HG03565 (cell line): ENCODE results near the gene TMEM151A.

ENCODE experiments used
- ATAC-seq: cut with Tn5 transposase; IDR thresholded peaks from one replicate; pipeline ENCODE4 v1.9.1; 2021; ENCODE audit warnings: mild to moderate bottlenecking, moderate library complexity; ENCODE audit not compliant: unreplicated experiment

TMEM151A gene

DNA sequence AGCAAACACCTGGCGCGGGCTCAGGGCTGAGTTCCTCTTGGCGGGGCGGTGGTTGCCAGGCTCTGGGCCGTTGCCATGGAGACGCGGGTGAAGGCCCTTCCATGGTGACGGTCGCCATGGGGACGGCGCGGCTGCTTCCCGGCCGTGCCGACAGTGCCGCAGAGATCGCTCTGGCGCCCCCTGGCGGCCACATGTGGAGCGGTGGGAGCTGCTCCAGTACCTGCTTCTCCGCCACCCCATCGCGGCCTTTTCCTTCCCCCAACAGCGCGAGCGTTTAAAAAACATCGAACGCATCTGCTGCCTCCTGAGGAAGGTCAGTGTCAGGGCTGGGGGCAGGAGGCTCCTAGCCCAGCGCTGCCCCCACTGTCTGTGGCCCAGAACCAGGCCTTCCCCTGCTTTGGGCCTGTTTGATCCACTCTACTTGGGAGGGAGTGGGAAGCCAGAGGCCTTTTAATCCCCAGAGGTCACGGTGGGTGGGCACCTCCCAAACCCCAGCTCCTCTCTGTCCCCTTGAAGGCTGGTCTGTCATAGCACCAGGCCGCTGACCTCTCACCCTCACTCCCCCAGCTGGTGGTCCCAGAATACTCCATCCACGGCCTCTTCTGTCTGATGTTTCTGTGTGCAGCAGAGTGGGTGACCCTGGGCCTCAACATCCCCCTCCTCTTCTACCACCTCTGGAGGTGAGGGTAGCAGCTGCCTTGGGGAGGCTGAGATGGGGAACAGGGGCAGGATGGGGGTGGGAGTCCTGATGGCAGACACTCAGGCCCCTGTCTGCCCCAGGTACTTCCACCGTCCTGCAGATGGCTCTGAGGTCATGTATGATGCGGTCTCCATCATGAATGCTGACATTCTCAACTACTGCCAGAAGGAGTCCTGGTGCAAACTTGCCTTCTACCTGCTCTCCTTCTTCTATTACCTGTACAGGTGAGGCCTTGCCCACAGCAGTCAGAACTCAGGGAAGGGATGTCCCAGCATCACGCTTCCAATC is 8.9 kb upstream of the TMEM151A start:
- peak; percentile 67 for ATAC-seq

DNA sequence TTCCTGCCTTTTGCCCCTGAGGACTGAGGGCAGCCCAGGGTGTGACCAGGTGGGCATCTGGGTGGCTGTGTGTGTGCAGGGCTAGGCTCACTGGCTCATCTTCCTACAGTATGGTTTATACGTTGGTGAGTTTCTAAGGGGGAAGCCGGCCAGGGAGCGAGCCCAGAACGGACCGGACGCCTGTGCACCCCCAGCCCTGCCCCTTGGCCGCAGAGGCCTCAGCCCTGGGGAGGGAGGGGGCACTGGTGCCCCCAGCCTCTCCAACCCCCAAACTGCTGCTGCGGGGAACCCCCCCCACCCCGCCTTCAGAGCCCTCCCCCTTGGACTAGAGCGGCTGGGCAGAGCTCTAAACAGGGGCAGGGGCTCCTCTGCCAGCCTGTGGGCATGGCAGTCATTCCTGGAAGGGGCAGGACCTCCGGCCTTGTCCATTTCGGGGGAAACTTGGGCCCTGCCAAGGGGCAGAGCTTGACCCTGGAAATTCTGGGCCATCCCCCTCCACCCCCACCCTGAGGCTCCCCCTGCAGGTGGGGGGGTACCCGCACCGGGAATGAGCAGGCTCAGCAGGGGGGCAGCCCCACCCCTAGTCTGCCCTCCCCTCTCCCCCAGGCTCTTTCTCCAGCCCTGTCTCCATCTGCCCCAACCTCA is 8.1 kb upstream of the TMEM151A start:
- ATAC-seq: no peak

DNA sequence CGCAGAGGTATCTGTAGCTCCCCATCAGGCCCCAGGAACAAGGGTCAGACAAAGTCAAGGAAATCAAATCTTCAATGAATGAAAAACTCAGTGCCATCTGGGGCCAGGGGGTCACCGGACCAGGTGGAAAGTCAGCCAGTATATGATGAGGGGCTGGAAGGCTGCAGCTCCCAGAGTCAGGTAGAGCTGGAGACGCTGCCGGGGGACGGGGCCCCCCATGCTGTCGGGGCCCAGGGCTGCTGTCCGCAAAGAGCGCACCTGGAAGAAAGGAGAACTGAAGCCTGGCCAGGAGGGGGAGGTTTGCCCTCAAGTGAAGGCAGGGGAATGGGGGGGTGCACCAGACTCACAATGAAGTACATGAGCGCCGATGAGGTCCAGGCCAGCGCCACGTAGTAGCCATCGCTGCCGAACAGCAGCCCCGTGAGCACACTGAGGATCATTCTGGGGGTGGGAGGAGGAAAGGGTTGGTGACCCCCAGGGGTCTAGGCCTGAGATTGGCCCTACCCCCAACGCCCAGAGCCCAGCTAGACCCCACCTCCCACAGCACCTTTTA is 7.1 kb upstream of the TMEM151A start:
- ATAC-seq: no peak

DNA sequence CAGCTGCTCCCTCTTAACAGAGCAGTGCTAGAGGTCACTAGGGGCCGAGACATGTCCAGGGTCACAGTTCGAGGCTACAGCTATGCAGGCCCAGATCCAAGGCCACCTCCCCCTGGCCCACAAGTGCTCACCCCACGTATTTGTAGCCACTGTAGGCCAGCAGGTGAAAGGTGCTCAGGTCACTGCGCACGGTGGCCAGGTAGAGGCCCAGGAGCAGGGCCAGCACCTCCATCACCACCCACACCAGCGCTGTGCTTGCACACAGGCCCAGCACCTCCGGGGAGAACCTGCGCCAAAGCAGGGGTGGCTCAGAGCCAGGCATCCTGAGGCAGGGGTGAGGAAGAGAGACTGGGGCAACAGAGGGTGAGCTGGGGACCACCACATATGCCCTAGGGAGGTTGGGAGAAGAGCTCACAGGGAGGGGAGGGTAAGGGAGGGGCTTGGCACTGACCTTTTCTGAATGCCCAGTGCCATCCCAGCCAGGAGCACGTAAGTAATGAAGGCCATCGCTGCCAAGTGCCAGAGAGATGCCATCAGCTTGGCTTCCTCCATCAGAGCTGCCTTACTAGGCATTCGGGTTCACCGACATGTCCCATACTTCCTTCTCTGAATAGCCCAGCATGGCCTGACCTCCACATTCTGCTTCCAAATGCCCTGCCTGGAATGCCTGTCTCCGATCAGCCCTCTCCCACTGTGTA is 6.3 kb upstream of the TMEM151A start:
- ATAC-seq: no peak

DNA sequence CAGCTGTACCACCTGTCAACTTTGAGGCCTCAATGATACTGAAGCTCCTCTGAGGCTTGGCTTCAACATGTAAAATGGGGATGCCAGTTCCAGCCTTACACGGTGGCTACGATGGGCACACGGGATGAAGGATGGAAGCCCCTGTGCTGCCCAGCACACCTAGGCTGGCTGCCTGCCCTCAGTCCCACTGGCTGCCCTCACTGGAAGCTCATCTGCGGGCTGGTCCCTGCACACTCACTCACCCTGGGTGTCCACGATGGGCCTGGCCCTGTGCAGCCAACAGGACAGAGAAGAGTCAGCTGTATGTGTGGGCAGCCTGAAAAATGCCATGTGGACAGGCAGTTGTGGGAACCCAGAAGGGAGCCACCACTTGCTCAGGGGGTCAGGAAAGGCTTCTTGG is 5.0 kb upstream of the TMEM151A start:
- ATAC-seq: no peak

DNA sequence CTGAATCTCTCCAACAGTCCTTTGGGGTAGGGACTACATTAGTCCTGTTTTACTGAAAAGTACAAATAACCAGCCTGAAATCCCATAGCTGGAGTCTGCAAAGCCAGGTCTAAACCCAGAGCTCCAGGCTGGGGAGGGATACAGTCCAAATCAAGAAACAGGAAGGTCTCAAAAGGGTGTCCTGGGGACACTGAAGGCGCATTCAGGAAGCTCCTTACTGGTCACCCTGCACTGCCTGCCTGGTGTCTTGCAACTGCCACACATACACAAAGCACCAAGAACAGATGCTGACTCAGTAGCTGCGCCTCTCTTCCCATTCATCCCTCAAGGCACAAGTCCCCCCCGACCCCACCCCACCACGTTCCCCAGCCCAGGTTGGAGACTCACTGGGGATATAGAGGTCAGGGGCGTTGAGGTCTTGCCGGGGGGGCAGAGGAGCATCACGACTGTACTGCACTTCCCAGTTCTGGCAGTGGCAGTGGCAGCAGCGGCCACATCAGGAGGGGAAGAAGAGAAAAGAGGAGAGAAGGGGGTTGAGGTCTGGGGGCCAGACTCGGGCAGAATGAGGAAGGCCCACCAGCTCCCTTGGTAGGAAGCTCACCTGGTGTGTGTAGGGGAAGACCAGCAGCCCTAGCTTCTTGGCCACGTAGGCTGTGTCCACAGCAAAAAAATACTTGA is 4.3 kb upstream of the TMEM151A start:
- no peak for ATAC-seq

DNA sequence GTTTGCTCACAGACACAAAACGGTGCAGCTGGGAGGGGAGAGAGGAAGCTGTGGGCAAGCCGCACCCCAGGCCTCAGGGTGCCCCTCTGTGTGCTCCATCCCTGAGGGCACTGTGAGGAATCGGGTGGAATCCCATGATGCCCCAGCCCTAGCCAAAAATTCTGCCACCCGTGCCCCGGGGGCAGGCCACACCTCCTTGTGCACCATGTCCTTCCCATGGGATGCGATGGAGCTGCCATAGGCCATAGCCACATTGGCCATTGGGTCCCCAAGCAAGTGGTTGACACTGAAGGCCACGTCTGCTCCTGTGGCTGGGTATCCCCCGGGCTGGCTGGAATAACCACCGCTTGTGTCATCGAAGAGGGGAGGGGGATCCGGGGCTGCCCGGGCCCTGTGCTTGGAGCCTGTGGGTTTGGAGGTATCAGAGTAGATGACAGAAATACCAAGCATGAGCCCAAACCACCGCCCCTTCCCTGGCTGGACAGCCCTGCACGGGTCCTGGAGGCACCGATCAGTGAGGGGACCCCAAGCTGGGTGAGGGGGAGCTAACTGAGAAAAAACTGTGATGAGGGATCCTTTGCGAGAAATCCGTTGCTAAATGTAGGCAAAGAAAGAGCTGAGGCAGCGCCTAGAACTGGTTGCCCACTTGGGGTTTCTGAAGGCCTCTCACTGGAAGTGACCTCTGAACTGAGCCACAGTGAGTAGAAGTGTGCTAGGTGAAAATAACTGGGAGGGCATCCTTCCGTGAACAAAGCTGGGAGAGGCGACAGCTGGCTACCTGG is 3.6 kb upstream of the TMEM151A start:
- no peak for ATAC-seq

DNA sequence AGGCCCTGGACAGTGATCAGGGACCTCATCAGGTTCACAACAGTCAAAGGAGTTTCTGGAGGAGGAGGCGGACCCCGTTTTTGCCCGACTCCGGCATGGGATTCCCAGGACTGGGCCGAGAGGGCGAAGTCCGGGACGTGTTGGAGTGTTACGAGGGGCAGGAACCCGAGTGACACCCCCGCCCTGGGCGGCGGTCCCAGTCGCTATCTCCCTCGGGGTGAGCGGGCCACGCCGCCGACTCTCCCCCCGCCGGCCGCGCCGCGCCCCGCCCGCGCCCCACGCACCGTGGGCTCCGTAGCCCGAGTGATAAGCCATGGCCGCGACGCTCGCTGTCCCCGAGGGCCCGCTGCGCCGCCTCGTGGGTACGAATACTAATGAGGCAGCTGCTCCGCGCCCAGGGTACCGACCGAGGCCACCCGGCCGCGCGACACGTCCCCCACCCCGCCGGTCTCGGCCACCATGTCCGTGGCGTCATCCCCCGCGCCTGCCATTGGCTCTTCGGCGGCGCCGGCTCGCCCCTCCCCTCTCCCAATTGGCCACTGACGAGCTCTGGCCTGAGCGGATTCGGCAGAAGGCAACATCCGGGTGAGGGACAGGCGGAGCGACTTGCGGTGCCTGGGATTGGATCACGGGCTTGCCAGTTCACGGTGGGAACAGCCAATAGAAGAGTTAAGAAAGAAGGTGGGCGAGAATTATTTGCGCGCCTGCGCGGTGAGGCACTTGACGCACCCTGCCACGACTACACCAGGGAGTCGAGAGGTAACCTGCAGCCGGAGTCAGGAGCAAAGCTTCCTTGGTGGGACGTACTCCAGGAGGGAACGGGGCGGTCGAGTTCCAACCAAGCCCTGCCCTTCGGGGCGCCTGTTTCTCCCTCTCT is 2.8 kb upstream of the TMEM151A start, which contains the start of gene YIF1A:
Gene YIF1A, minus strand, starts transcription at position 473 of the 877 bp plus-strand sequence. Its CDS starts 158 bp downstream, at position 315.
- peak; percentile 78 for ATAC-seq

DNA sequence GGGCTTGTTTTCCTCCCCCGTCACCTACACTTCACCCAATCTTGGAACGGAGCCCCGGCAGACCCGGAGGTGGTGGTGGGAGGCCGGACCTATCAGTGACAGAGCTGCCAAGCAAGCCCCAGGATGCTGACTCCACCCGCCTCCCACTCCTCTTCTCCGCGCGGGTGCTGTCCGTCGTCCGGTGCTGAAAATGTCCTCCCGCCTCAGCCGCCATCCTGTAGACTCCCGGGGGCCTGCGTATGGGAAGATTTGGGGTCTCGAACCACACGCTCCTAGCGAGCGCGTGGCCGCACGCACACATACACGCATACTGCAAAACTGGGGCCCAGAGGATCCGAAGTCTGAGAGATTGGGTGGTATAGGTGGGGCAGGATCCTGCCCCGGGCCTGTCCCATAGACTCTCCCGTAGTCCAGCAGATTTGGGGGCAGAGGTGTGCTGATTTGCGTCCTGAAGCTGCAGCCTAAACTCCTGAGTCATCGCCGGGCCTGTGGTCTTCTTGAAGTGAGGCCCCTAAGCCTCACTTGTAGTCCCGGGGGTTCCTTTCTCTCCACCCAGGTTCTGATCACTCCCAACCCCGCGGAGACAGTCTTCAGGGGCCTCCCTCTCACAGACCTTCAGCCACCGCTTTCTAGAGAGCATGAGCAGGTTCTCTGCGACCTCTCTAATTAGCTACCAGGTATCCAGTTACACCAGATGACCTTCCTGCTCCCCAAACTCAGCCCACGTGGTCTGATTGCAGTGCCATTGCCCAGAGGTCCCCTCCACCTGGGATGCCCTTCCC is 2.0 kb upstream of the TMEM151A start:
- ATAC-seq: peak; percentile 19

DNA sequence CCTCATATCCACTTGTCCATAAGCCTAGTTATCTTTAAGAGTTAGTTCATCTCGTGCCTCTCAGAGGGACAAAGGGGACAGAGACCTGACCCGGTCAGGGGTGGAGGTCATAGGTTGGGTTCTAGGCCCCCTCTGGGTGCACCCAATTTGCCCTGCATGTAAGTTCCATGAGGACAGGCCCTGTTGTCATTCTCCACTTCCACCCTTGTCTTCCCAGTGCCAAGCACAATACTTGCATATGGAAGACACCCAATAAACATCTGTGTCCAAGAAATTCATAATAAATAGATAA is 1.4 kb upstream of the TMEM151A start:
- ATAC-seq: no peak

DNA sequence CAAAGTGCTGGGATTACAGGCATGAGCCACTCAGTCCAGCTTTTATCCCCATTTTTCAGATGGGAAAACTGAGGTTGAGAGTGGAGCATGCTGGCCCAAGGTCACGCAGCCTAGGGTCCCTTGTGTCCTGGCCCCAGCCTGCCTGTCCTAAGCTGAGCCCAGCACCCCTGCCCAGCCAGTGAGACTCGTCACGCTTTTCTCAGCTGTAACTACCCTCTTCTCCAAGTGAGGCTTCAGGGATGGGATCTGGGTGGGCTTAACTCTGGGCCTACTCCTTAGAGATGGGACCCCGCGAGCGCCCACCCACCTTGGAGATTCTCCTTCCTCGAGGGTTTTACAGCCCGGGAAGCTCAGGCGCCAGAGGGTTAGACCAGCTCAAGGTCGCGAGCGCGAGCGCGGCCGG is 390 bp upstream of the TMEM151A start:
- no peak for ATAC-seq

DNA sequence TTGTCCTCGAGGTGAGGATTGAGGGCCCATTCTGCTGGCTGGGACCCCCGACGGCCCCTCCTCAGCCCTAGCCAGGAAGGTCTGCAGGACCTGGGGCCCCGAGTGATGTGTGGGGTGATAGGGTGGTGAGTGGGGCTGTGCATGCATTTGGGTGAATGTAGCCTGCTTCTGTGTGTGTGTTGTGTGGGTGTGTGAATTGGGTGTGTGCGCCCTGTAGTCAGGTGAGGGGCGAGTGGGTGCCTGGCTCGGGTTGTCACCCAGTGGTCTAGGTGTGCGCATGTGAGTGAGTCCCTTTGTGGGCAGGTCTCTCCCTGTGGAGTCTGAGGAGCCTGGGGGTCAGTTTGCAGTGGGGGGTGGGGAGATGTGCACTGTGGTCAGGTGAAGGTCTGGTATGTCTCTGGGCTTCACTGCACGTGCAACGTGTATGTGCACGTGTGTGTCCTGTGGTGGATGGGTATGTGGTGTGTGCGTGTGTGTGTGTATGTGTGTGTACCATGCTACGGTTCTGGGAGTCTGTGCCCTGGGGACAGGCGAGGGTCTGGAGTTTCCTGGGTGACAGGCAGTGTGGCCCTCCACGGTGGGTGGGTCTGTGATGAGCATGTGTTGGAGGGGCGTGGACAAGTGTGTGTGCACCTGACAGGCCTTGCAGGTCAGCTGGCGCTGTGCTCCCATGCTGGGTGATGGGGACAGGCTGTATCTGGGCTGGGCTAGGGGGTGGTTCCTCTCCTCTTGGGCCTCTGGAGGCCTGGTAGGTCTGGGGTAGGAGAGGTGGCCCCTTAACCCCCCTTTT is 1.0 kb downstream of the TMEM151A start:
- no peak for ATAC-seq

DNA sequence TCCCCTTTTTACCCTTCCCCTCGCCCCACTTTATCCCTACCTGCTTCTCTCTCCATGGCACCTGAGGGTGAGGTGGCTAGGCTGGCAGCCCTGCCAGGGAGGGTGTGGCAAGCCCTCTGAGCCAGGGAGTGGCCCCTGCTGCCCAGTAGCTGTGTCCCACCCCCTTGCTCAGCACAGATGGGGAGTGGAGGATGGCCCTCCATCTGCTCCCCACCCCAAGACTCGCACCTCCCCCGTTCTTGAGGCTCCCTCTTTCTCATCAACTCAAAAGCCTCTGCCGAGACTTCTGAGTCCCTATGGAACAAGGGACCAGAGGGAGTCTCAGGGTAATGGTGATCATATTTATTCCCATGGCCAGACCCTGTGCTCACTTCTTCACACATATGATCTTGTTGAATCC is 1.7 kb downstream of the TMEM151A start:
- no peak for ATAC-seq

DNA sequence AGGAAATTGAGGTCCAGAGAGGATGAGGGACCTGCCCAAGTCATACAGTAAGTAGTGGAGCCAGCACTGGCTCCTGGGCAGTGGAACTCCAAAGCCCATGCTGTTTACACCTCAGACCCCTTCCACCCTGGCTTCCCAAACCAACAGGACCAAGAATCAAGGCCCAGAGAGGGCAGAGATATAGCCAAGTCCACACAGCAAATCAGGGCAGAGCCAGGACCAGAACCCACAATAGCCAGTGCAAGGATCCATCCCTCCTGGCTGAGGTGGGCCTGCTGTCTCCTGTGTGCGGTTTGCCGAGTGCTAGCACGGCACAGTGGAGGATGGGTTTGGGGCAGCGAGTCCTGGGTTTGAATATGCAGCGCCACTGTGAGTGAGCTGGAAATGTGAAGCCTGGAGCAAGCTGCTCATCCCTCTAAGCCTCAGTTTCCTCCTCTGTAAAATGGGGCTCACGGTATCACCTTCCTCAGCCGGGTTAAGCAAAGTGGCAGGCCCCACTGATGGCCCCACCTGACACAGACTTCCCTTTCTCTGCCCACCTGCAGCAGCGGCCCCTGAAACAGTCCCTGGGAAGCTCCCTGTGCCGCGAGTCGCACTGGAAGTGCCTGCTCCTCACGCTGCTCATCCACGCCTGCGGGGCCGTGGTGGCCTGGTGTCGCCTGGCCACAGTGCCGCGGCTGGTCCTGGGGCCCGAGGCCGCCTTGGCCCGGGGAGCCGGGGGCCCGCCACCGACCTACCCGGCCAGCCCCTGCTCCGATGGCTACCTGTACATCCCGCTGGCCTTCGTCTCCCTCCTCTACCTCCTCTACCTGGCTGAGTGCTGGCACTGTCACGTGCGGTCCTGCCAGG is 2.3 kb downstream of the TMEM151A start:
- ATAC-seq: no peak

DNA sequence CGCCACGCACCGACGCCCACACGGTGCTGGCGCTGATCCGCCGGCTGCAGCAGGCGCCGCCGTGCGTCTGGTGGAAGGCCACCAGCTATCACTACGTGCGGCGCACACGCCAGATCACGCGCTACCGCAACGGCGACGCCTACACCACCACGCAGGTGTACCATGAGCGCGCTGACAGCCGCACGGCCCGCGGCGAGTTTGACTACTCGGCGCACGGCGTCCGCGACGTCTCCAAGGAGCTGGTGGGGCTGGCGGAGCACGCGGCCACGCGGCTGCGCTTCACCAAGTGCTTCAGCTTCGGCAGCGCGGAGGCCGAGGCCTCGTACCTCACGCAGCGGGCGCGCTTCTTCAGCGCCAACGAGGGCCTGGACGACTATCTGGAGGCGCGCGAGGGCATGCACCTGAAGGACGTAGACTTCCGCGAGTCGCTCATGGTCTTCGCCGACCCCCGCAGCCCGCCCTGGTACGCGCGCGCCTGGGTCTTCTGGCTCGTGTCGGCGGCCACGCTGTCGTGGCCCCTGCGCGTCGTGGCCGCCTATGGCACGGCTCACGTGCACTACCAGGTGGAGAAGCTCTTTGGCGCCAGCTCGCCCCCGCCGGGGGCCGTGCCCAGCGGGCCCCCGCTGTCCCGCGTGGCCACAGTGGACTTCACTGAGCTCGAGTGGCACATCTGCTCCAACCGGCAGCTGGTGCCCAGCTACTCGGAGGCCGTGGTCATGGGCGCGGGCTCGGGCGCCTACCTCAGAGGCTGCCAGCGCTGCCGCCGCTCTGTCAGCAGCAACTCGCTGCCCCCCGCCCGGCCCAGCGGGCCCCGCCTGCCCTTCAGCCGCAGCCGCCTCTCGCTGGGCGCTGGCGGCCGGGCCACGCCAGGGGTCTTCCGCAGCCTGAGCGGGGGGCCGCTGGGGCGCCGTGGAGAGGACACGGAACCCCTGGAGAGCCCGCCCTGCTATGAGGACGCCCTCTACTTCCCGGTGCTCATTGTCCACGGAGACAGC is 3.2 kb downstream of the TMEM151A start:
- ATAC-seq: no peak
